ENCODE results near the gene ARSB.

ARSB gene

DNA sequence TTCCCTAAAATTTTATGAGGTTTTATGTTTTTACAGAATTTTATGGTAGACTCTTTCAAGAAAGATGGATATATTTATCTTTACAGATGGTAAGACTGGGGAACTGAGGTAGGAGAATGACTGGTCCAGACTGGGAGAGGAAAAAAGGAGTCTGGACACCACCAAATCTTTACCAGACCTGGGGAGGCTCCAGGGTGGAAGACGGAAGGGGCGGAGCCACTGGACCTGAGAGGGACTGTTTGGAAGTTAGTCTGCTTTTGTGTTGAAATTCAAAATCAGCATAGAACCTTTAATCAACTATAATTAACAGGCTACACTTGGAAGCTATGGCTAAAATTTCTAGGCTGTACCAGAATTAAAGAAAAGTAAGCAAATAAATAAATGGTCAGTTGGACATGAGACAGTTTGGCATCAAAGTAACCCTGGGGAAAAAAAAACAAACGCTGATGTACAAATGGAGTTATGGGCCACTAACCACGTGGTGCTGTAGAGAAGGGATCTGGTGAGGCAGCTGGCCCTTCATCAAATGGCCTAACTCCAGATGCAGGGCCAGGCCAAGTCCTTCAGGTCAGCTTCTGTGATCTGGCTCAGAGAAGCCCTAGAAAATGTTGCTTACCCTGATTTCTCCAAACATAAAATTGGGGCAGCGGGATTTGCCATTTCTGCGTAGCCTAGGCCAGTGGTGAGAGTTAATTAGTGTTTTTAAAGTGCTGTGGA, 155.1 kb downstream of the ARSB start:
- DNase-seq = no peak

DNA sequence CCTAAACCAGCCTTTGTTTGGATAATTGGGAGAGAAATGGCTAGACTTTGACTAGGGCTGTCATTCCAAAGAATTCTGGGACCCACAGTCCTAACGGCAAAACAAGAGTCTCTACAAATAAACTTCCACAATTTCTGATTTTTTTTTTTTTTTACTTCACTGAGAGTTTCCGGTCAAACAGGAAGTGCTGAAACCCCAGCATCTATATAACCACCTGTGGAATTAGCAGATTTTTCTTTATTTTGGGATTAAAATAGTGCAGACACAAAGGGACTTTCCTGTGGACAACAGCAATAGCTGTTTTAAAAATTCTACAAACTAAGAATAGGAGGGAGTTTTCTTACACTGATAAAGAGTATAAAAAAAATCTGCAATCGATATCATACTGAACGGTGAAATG, 157.4 kb downstream of the ARSB start:
- no peak for DNase-seq

DNA sequence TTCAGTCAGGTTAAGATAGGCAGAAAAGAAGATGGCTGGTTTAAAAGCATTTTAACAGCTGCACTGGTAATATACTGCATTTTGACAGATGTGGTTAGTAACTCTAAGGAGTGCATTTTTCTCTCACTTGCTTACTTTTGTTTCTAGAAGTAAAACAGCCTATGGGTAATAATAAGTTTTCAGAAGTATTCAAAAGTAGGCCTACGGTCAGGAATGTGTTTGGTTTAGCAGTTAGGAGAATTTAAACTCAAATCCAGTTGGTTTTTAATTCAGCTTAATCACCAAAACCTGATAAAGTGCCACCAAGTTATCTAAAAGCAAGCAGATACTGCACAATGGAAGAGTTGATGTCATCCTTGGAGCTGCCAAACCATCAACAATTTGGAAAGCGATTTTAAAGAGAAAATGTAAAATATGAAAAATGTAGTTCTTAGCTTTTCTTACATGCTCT, 160.3 kb downstream of the ARSB start:
- no peak for DNase-seq

DNA sequence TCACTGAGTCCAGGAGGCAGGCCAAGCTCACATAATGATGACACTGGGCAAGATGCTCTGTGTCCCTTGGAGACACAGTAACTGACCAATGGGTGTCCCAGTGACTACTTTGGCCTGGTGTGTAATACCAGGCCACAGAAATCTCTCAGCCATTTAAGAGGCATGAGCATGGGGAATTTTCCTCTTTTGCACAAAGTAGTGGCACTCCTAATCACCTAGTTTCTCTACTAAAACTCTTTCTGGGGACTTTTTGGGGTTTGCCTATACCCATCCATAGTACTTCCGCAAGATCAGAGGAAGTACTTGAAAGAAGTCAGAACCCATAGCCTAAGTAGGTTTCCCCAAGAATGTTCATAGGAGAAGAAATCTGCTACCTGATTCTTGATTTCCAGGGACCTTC, 161.9 kb downstream of the ARSB start:
- DNase-seq = no peak

DNA sequence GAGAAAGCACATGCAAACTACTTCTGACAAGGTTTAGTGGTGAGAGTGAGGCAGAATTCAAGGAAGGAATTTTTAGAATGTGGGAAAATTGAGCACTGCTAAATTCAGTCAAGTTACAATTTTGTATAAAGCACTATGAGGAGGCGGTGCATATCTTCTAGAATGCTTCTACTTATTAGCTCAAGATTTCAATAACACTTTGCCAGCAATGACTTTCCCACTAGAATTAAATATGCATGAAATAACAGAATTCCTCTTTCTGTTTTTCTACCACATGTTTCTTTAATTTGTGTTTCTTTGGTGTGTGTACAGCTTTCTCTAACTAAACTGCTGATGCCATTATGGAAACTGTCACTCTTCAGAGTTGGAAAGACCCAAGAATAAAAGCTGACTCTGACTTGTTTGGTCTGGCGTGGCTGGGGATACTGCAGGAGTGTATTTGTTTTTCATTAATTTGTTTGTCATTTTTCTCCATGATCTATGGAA, 163.5 kb downstream of the ARSB start:
- no peak for DNase-seq

DNA sequence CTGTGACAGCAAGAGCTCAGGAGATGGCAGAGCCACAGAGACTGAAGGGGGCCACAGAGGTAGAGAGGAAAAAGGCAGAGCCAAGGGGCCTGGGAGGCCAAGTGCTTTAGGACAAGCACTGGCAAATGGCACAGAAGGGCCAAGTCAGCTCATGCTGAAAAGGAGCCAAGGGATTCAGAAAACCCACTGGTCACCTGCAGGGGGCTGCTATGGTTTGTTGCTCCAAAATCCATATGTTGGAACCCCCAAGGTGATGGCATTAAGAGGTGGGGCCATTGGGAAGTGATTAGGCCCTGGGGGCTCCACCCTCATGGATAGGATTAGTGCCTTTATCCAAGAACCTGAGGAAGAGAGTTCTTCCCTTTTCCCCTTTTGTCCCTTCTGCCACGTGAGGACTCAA, 165.4 kb downstream of the ARSB start:
- no peak for DNase-seq

DNA sequence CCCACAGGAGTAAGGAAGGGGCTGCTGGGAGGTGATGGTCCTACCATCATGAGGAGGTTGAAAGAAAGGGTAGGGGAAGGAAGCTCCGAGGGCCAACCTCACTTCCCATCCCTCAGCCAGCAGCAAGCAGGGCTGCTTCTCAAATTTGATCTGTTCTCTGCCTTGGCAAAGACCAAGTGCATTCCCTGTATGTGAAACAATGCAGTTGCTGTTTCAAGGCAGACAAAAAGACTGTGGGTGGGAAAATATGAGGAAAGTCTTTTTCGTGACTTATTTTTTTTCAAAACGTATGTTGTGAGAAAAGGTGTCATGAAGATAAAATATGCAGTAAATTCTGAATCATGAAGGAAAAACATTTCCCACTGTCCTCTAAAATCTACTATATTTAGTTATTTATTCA, 165.9 kb downstream of the ARSB start:
- no peak for DNase-seq

DNA sequence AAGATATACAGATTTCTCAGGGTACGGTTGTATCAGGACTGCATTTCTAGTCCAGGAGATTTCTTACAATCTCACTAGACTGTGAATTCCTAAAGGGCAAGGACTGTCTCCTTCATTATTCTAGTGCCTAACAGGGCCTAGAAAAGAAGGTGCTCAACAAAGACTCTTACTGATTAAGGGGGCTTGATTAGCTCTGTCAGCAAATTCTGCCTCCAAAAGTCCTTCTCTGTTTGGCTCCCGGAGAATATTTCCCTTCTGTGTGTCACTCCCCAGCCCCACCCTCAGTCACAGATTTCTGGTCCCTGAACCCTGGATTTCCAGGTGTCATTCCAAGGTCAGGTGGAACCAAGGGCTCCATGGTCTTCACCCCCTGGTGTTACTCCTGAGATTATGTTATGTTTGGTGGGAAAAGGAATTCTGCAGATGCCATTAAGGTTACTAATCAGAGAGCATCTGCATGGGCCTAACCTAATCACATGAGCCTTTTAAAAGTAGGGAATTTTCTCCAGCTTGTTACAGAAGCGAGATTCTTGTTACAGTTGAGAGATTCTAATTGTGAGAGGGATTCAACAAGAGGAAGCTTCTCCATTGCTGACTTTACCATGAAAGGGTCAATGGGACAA, 168.9 kb downstream of the ARSB start:
- no peak for DNase-seq

DNA sequence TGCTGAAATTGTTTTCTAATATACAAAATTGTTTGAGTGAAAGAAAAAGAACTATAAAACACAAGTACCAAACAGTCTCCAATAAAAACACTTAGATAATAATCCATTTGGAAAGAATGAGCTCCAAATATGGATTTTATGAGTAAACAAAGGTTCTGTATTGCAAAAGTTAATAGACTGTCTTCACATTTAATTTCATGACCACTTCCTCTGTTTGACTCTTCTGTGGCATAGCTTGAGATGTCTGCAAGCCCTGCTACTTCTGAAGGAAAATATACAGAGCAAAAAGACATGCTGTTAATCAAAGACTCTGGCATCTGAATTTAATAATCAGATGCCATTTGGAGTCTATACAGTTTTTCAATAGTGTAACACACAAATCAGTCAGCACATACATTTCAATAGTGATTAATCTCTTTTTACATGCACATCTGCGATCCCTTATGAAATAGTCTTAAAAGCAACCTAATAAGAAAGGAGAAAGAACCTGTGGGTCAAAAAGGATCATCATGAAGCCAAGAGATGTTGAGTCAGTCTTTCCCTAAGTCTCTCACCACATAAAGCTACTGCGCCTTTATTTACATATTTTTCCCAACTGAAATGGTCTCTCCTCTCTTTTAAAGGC, 171.1 kb downstream of the ARSB start:
- no peak for DNase-seq

DNA sequence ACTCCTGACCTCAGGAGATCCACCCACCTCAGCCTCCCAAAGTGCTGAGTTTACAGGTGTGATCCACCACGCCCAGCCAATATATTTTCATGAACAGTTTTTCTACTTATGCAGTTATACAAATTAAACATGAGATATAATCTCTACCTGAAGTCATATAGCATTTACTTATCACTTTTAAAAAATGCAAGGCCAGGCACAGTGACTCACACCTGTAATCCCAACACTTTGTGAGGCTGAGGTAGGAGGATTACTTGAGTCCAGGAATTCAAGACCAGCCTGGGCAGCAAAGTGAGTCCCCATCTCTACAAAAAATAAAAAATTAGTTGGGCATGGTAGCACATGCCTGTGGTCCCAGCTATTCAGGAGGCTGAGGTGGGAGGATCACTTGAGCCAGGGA, 171.8 kb downstream of the ARSB start:
- DNase-seq = no peak

DNA sequence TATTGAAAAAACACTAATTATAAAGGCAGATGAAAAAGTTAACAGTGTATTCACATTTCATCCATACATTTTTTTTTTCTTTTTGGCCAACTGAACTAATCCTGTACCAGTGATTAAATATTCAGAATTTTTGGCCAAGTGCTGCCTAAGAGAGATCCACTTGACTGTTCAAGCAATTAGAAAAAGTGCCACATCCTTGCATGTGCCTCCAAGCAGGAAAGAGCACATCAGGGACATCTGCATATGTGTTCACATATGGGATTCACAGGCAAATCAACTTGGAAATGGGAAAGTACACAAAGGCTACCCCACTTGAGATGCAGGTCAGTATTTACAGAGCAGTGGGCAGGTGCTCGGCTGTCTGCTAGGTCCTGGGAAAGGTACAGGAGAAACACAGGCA, 173.2 kb downstream of the ARSB start:
- peak; percentile 89 for DNase-seq

DNA sequence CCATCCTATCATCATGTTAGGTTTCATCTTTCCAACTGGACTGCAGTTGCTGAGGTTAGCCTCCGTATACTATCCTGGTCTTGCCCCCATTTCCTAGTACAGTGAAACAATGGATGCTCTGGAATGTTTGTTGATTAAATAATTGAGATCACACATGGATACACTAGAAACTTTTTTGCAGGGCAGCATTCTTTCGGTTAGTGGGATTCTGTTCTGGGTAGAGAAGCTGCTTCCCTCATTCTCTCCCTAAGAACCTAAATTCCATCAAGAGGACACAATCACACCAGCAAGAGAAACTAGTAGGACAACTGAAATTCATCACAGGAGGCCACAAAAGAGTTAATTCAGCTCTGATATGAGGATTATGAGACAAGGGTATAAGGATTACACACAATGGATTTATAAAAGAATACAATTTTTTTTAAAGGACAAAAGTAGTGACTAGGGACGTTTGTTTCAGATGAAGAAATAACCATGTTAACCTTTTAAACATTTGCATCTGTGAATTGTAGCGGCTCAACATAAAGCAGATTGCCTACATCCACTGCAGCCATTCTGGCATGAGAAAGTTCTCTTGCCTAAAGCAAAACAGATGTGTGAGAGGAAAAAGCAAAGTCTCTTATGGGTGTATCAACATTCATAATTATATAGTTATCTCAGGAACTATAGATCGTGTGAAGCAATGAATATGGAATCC, 173.8 kb downstream of the ARSB start:
- no peak for DNase-seq

DNA sequence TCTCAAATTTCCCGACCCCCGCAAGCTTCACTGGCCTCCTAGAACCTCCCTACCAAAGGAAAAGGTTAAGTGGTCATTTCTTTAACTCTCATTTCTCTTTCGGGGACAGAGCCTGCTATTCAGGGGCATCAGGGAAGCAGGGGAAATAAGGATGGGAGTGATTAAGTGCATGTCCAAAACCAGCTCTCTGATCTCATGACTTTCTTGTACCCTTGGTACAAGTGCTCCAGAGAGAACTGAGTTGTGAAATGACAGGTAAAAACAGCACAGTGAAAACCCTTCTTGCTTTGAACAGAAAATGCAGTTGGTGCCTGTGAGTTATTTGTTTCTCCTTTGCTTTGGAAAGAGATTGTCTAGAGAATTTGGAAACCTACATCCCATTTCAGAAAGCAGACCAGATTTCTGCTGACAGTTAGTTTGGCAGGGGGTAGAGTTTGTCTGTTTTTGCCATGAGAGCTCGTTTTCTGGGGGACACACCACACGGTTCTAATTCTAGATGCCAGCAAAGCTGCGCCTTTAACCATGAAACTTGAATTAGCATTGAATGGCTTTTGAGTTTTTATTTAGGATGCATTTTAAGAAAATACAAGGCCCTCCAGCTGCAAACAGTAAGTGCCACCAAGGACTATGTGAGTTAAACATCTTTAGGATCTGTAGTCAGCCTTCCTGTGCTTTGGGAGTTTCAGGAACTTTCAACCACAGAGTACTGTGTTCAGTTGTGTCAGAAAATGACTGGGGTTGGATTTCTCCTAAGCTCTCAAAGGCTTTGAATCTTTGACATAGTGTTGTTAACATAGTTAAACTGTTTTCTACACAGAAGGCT, 174.8 kb downstream of the ARSB start:
- no peak for DNase-seq

DNA sequence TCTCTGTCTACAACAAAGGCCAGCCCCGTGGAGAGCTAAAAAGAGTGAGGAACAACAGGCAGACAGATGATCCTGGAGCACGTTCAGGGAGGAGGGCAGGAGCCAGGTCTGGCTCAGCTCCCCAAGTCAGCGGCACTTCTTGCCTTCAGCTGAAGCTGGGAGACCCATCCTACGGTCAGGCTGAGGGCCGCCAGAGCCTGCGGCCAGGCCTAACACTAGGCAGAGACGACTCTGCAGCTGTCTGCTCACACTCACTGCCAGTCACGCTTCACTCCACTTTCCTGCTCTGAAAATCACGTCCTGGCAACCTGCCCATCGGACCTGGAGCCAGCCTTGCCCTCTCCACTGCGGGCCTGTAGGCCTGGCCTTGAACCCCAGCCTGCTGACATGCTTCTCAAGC, 175.7 kb downstream of the ARSB start:
- peak; percentile 77 for DNase-seq

DNA sequence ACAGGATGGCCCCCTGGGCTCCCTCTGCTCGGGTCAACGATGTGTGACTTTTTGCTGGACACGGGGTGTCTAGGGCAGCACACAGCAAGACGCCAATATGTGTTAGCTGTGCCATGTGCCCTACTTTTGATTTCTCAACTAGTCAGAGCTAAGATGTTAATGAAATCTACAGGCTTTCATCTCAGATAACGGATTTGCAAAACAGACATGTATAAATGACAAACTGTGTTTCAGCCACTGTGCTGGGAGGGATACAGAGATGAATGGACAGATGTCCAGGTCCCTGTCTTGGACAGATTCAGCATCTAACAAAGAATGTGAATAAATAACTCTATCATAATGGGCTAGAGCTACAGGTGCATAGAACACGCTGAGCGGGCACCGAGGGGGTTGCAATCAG, 176.3 kb downstream of the ARSB start:
- no peak for DNase-seq

DNA sequence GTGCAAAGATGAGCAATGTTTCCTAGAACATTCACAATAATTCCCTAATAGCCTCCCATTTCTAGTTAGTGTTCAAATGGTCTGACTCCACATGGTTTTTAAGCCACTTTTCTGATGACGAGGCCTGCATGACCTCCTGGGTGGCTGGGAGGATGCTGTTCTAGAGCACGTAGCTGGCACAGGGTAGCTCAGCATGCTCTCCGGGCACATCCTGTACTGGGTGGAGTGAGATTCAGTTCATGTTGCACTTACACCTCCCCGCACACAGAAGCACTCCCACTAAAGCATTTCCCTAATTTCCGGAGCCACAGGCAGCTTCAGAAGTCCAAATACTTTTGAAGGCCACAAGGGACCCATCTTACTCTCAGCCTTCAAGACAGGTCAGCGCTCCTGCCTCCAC, 176.7 kb downstream of the ARSB start:
- DNase-seq = no peak

DNA sequence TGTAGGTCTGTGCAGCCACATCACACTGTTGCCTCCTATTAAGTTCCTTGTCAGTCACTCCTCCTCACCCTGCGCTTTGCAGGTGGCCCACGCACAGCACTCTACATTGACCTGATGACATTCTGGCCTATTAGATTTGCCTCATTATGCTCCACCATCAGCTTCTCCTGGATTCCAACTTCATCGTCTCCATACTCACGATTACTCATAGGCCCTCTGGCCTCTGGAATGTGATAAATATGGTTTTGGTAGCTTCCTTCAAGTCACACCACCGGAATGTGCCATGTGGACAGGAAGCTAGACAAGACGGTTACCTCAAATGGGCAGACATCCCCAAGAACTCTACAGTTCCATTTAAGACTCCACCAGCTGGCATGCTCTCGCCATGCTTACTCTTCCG, 178.6 kb downstream of the ARSB start:
- no peak for DNase-seq

DNA sequence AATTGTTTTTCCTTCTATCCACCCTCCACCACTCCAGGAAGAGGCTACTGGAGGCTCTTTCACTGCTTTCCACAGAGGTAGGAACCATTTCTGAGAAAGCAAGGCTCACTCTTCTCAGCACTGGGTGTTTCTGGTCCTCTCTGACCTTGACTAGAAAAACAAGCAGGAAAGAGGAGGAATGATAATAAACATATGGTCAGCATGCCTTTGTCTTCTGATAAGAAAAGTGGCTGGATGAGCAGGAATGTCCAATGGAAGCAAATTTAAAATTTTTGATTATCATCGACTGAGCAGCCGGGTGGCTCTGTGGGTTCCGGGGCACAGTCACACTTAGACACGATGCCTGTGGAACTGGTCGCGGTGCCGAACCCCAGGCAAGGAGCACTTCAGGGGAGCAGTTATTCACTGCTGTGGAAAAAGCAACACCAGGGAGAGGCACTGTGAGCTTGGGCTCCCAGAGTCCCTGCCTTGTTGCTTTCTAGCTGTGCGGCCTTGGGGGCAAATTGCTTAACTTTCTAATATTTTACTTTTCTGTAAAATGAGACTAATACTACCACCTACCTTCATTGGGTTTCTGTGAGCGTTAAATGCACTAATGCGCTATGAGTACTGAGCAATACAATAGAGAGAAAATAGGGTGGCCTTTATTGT, 179.5 kb downstream of the ARSB start:
- DNase-seq = no peak

DNA sequence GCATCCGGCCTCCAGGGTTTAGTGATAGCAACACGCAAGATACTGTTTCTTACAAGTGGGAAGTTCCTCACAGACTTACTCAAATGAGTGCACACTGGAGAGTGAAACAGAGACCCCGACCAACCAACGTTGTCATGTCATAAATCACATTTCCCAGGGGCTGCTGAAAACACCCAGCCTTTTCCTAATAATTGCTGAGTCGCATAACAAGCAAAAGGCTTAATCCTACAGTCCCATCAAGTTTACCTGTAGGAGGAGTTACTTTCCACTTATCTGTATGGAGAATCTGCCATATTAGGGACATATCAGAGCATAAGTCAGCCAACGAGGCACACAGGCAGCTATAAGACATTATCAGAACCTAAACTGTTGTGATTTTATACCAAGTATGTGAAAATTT, 180.1 kb downstream of the ARSB start:
- DNase-seq = no peak

DNA sequence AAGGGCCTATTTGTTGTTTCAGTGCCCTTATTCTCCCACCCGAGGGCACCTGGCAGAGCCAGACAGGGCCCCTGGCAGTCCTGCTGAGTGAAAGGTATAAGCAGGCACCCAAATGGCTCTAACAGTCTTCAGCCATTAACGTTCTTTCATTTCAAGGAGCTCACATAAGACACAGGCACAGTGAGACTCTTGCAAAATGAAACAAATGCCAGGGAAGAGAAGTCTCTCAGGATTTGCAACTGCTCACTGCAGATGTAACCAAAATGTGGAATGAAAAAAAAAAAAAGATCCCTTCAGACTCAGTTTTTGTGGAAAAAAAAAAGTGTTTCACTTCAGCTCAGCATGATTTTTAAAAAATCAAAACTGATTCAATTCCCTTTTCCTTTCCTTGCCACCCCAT, 181.2 kb downstream of the ARSB start:
- no peak for DNase-seq

DNA sequence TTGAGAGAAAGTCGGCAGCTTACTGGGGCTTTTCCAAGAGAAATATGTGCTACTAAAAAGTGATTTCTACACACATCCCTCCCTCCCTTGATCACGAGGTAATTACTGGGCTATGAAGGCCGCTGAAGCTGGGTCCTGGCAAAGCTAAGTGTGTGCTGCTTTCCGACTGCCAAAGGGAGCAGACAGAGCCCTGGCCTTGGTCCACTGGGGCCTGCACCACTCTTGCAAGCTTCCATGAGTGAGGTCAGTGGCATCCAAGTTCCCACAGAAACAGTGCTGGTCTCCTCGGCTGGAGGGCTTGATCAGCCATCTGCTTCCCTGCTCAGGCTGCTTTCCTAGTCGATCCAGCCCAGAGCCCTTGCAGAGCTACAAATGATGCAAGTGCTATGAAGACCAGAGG, 181.8 kb downstream of the ARSB start:
- DNase-seq = no peak

DNA sequence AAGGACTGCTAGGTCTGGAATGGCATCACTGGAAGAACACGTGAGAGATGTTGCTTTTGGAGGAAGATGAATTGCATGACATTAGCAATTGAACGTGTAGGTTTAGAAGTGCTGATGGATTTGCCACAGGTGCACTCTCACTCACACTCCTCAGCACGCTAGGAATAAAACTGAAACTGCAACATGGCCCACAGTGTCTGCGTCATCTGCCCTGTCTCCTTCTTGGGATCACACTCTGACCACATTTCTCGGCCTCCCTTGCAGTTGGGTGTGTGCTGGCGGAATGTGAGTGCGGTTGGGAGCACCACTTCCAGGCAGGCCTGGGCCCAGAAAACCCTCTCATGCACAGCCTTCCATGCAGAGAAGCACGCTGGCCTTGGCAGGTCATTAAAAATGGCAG, 183.7 kb downstream of the ARSB start:
- DNase-seq = no peak
